Measurements from ENCODE around the gene REV1. TPM values are rescaled to one million over a fixed set of nuclear protein-coding genes. Genes with fewer than 3 reads are reported as not detected.

Gene REV1
- total and polyA plus RNA-seq, 9 of the 15 experiments (the other 6 are each of a cell fraction or from before 2014, with no cell fraction given), result 12.8 to 54.4 (median 29.6) TPM

- TF ChIP-seq ZNF280A (IDR thresholded peaks at IDR 0.05; ENCODE audit: low read depth, partially characterized antibody) (no peak), EP300 (IDR thresholded peaks at IDR 0.05; ENCODE audit: low read length) (no peak), FOXP1 (CRISPR knock-in tag; IDR thresholded peaks at IDR 0.05) (peak; percentile 85), IRF1 (CRISPR knock-in tag; IDR thresholded peaks at IDR 0.05; ENCODE audit: borderline replicate concordance) (no peak), FOXJ3 (CRISPR knock-in tag; IDR thresholded peaks at IDR 0.05) (no peak), KDM2B (CRISPR knock-in tag; IDR thresholded peaks at IDR 0.05) (no peak), ZNF124 (CRISPR knock-in tag; IDR thresholded peaks at IDR 0.05) (no peak; the same call in 1 of the 2 replicates), SMC3 (conservative IDR thresholded peaks at IDR 0.05; ENCODE audit: insufficient read depth, low read depth, low read length) (peak; percentile 35), CBFB (CRISPR knock-in tag; IDR thresholded peaks at IDR 0.05) (no peak), ZNF436 (CRISPR knock-in tag; IDR thresholded peaks at IDR 0.05) (no peak), MAFF (IDR thresholded peaks at IDR 0.05; ENCODE audit: low read length) (no peak), ZBTB11 (CRISPR knock-in tag; IDR thresholded peaks at IDR 0.05) (peak in 1 of 3 experiments; percentile 53; a peak in 2 of 6 replicates), DMBX1 (CRISPR knock-in tag; IDR thresholded peaks at IDR 0.05; ENCODE audit: borderline replicate concordance) (peak; percentile 30; the same call in 1 of the 2 replicates), BRD4 (IDR thresholded peaks at IDR 0.05) (no peak), POLR3G (IDR thresholded peaks at IDR 0.05; ENCODE audit: extremely low read depth, insufficient read length, insufficient replicate concordance) (no peak), MEF2D (tag; conservative IDR thresholded peaks at IDR 0.05; ENCODE audit: low read depth) (no peak), PTTG1 (tag; IDR thresholded peaks at IDR 0.05; ENCODE audit: low read depth) (no peak), TCF15 (CRISPR knock-in tag; IDR thresholded peaks at IDR 0.05) (no peak)
These were observed at the start of gene REV1 (continued) for GRCh38 chr2:99489761-99490622.
